Measurements from ENCODE around the gene FRRS1. TPM values are rescaled to one million over a fixed set of nuclear protein-coding genes. Genes with fewer than 3 reads are reported as not detected.

FRRS1 gene
- total RNA-seq: 6.0 and 10.5 TPM in 2 replicates

GRCh38 chr1:99766378-99766800, at the start of gene FRRS1:
TSS of gene FRRS1 (minus strand) at chr1:99766635. CDS start at chr1:99748768, 17,867 bp downstream.

Other genes with a start within 250 kb of the FRRS1 start
- gene PALMD, start 120.5 kb downstream of the FRRS1 start, total RNA-seq: 12.2 and 30.0 TPM in 2 replicates
- 5.4 and 8.9 TPM in 2 replicates for gene AGL, start 83.7 kb upstream of the FRRS1 start, total RNA-seq
- gene SLC35A3, start 203.4 kb upstream of the FRRS1 start, total RNA-seq: 19.4 and 32.3 TPM in 2 replicates